Psoas muscle (tissue), 8 donors: ENCODE data around the gene IL37. TPM values are rescaled to one million over a fixed set of nuclear protein-coding genes. Genes with fewer than 3 reads are reported as not detected.

ENCODE experiments used
- ATAC-seq, 4 donors: fragments of 200-7000 bp; cut with Tn5 transposase; one replicate each; pipeline ENCODE4 v1.9.1; 2020; ENCODE audit warnings: moderate library complexity in 3 of 4, mild to moderate bottlenecking in 2 of 4
- DNase-seq, 2 donors: peaks; one replicate each; pipeline ENCODE4 v3.0.0-alpha.2; 2020
- H3K27ac ChIP-seq: fragments of 200-600 bp; one replicate; pipeline ENCODE4 v1.8.0; 2022
- H3K27me3 ChIP-seq, 3 donors: fragments of 200-600 bp in 1 of 3; one replicate each; pipeline versions ENCODE4 v1.6.1 to v1.8.0; 2013 to 2022; ENCODE audit warnings: low read length in 2 of 3, mild to moderate bottlenecking in 2 of 3, moderate library complexity in 1 of 3; ENCODE audit not compliant: insufficient read depth in 3 of 3
- H3K36me3 ChIP-seq, 2 donors: fragments of 200-600 bp in 1 of 2; one replicate each; pipeline versions ENCODE4 v1.6.1 to v1.8.0; 2013 to 2022; ENCODE audit warnings: low read depth in 1 of 2, mild to moderate bottlenecking in 1 of 2, moderate library complexity in 1 of 2; ENCODE audit not compliant: insufficient read depth in 1 of 2
- H3K4me1 ChIP-seq: fragments of 200-600 bp; one replicate; pipeline ENCODE4 v1.8.0; 2022
- H3K4me3 ChIP-seq: fragments of 200-600 bp; one replicate; pipeline ENCODE4 v1.8.0; 2022; ENCODE audit warnings: mild to moderate bottlenecking
- H3K9me3 ChIP-seq: fragments of 200-600 bp; one replicate; pipeline ENCODE4 v1.8.0; 2022
- CTCF ChIP-seq: fragments of 200-600 bp; IDR thresholded peaks from one replicate; pipeline ENCODE4 v1.8.0; 2022; ENCODE audit warnings: antibody characterized with exemption
- WGBS, 3 donors: extraction: QIAGEN DNeasy Blood & Tissue Kit; methylation state at CpG; one replicate each; pipeline versions ENCODE4 v1.1.6 to v1.1.7; 2013; 5-methylcytosine and 5-hydroxymethylcytosine counted together
- intact Hi-C, 2 donors: fragments of 100-400 bp; cut with DNase I; formaldehyde crosslinking; loops; one replicate each; pipeline versions ENCODE4 v1.11.0 to v1.14.2; 2022
- polyA plus RNA-seq, 3 donors: library from polyadenylated mRNA; stranded (reverse); fragments of 200-250 nt; gene quantifications; one replicate each; pipeline ENCODE4 v1.2.3, GENCODE V29; 2013
- total RNA-seq, 4 donors: library from RNA; stranded (reverse); fragmentation: NEBNext Ultra II Directional in 2 of 4; extraction: Animal tissue kit (Norgen Biotek cat#: 25700) in 2 of 4; gene quantifications; one replicate each; pipeline versions ENCODE4 v1.2.1 to v1.2.4, GENCODE V29; 2021 to 2023
- donor health status: healthy with polysubstance abuse.
- donor health status: DM: no; HTN: no; CAD: no; lungs with moderate emphysema.
- donor health status: Bipolar disorder and iron deficiency.
- donor health status: healthy.
- donor health status: DM: yes; HTN: yes; CAD: no.
- donor health status: DM: no; HTN: no; CAD: no.
- donor health status: DM: no; HTN: no; CAD: no.
- donor health status: DM: yes; HTN: yes; CAD: no.

The IL37 gene
- total and polyA plus RNA-seq, 7 donors: not detected

GRCh38 chr2:112962308-112963175 lies 51.6 kb downstream of the IL37 start:
- no peak for ATAC-seq
- no peak overlapping the region for H3K27ac ChIP-seq
- intact Hi-C loops: no loop called here
- H3K27me3 ChIP-seq: no peaks in the 10 kb centered on the region
- H3K4me1 ChIP-seq: no peaks in the 10 kb centered on the region
- 73 to 86% (median 77%) methylated on average over 3 of the region's 3 CpGs for WGBS, 3 donors
- no peaks in the 10 kb centered on the region for H3K9me3 ChIP-seq
- no peak for DNase-seq
- no peaks in the 10 kb centered on the region for H3K36me3 ChIP-seq
- H3K4me3 ChIP-seq: no peak overlapping the region
- TF ChIP-seq CTCF: no peak

GRCh38 chr2:112967023-112967422 lies 56.1 kb downstream of the IL37 start:
- TF ChIP-seq CTCF: no peak
- intact Hi-C loops: no loop called here
- H3K36me3 ChIP-seq: no peaks in the 10 kb centered on the region
- DNase-seq (no peak), ATAC-seq (no peak)
- H3K4me3 ChIP-seq: no peak overlapping the region
- no peaks in the 10 kb centered on the region for H3K4me1 ChIP-seq
- H3K27ac ChIP-seq: no peak overlapping the region
- H3K9me3 ChIP-seq: no peaks in the 10 kb centered on the region
- H3K27me3 ChIP-seq: no peaks in the 10 kb centered on the region
- WGBS, 3 donors: 79 to 84% (median 83%) methylated on average over 2 of the region's 2 CpGs

Other genes starting within 250 kb of the IL37 start
- not detected for gene NT5DC4, start 190.1 kb upstream of the IL37 start, total RNA-seq
- not detected for gene NT5DC4, start 190.1 kb upstream of the IL37 start, polyA plus RNA-seq
- gene CKAP2L, start 146.6 kb upstream of the IL37 start, total RNA-seq: under 1 TPM in 2 of 4 donors, not detected in 2; 0.05 to 0.19 TPM
- under 1 TPM in 2 of 3 donors, not detected in 1; 0.05 to 0.13 TPM for gene CKAP2L, start 146.6 kb upstream of the IL37 start, polyA plus RNA-seq
- gene IL1A, start 126.7 kb upstream of the IL37 start, total RNA-seq: under 1 TPM in 1 of 4 donors, not detected in 3; 0.12 TPM
- gene IL1A, start 126.7 kb upstream of the IL37 start, polyA plus RNA-seq: under 1 TPM in 1 of 3 donors, not detected in 2; 0.08 TPM
- gene IL1B, start 74.4 kb upstream of the IL37 start, total RNA-seq: under 1 TPM in 3 of 4 donors, not detected in 1; 0.25 to 0.42 (median 0.28) TPM
- under 1 TPM; 0.06 to 0.38 (median 0.25) TPM for gene IL1B, start 74.4 kb upstream of the IL37 start, polyA plus RNA-seq
- gene IL36G, start 66.8 kb downstream of the IL37 start, total RNA-seq: not detected
- not detected for gene IL36G, start 66.8 kb downstream of the IL37 start, polyA plus RNA-seq
- not detected for gene IL36A, start 94.3 kb downstream of the IL37 start, total RNA-seq
- not detected for gene IL36A, start 94.3 kb downstream of the IL37 start, polyA plus RNA-seq
- not detected for gene IL36B, start 141.7 kb downstream of the IL37 start, total RNA-seq
- not detected for gene IL36B, start 141.7 kb downstream of the IL37 start, polyA plus RNA-seq
- gene IL36RN, start 148.0 kb downstream of the IL37 start, total RNA-seq: not detected
- not detected for gene IL36RN, start 148.0 kb downstream of the IL37 start, polyA plus RNA-seq
- not detected for gene IL1F10, start 156.8 kb downstream of the IL37 start, total RNA-seq
- gene IL1F10, start 156.8 kb downstream of the IL37 start, polyA plus RNA-seq: not detected
- 1 to 10 TPM in 1 of 4 donors, under 1 TPM in 2, not detected in 1; 0.19 to 2.0 (median 0.24) TPM for gene IL1RN, start 216.4 kb downstream of the IL37 start, total RNA-seq
- gene IL1RN, start 216.4 kb downstream of the IL37 start, polyA plus RNA-seq: under 1 TPM; 0.09 to 0.53 (median 0.23) TPM